Measurements from ENCODE around the gene PRKG1.

The PRKG1 gene

GRCh38 chr10:52053497-52053896 lies 979.2 kb downstream of the PRKG1 start:
- no peak for DNase-seq (ENCODE audit: low spot score)
- no peak for TF ChIP-seq CTCF (IDR thresholded peaks at IDR 0.05; ENCODE audit: extremely low read depth, insufficient read depth, missing control alignments)
- in situ Hi-C loops (cut with MboI; ENCODE audit: low pct_unique_long_range_greater_than_20kb, low sequenced_read_pairs, unreplicated experiment) = no loop called here

- no peak for DNase-seq (ENCODE audit: low spot score)
- in situ Hi-C loops (cut with MboI; ENCODE audit: low pct_unique_long_range_greater_than_20kb, low sequenced_read_pairs, unreplicated experiment) = no loop called here
These were observed 982.0 kb downstream of the PRKG1 start for GRCh38 chr10:52056291-52056690.

GRCh38 chr10:52059089-52059488 lies 984.8 kb downstream of the PRKG1 start:
- no peak for DNase-seq (ENCODE audit: low spot score)
- TF ChIP-seq CTCF (IDR thresholded peaks at IDR 0.05; ENCODE audit: extremely low read depth, insufficient read depth, missing control alignments) = no peak
- in situ Hi-C loops (cut with MboI; ENCODE audit: low pct_unique_long_range_greater_than_20kb, low sequenced_read_pairs, unreplicated experiment) = no loop called here

More at GRCh38 chr10:52056291-52056690, 982.0 kb downstream of the PRKG1 start:
- TF ChIP-seq CTCF (IDR thresholded peaks at IDR 0.05; ENCODE audit: extremely low read depth, insufficient read depth, missing control alignments) = no peak

GRCh38 chr10:52063159-52063558 lies 988.9 kb downstream of the PRKG1 start:
- in situ Hi-C loops (cut with MboI; ENCODE audit: low pct_unique_long_range_greater_than_20kb, low sequenced_read_pairs, unreplicated experiment) = no loop called here
- no peak for DNase-seq (ENCODE audit: low spot score)
- TF ChIP-seq CTCF (IDR thresholded peaks at IDR 0.05; ENCODE audit: extremely low read depth, insufficient read depth, missing control alignments) = no peak

- TF ChIP-seq CTCF (IDR thresholded peaks at IDR 0.05; ENCODE audit: extremely low read depth, insufficient read depth, missing control alignments) = no peak
- in situ Hi-C loops (cut with MboI; ENCODE audit: low pct_unique_long_range_greater_than_20kb, low sequenced_read_pairs, unreplicated experiment) = no loop called here
- no peak for DNase-seq (ENCODE audit: low spot score)
These were observed 990.0 kb downstream of the PRKG1 start for GRCh38 chr10:52064084-52064845.

GRCh38 chr10:52066383-52066782 lies 992.1 kb downstream of the PRKG1 start:
- in situ Hi-C loops (cut with MboI; ENCODE audit: low pct_unique_long_range_greater_than_20kb, low sequenced_read_pairs, unreplicated experiment) = no loop called here
- no peak for TF ChIP-seq CTCF (IDR thresholded peaks at IDR 0.05; ENCODE audit: extremely low read depth, insufficient read depth, missing control alignments)

More at GRCh38 chr10:52066383-52066782, 992.1 kb downstream of the PRKG1 start:
- no peak for DNase-seq (ENCODE audit: low spot score)
